Measurements from ENCODE around the gene CSTPP1.

Gene CSTPP1

DNA sequence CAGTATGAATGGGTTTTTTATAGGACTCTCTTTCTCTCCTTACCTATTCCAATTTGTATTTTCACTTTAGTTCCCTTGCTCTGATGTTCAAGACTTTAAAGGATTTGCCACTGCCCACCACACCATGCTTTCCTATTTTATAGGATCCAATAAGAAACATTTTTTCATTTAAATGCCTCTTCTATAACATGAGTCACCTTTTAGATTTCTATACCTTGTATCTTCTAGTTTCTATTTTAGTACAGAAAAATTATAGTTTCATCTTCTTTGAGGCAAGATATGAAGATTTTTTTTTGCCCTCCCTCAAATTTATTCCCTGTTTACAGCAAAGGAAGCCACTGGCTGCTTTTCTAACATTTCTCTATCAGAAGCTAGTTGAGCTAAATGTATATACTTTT lies 163.4 kb downstream of the CSTPP1 start:
- no peak overlapping the region for H3K9ac ChIP-seq (ENCODE audit: low read length)

DNA sequence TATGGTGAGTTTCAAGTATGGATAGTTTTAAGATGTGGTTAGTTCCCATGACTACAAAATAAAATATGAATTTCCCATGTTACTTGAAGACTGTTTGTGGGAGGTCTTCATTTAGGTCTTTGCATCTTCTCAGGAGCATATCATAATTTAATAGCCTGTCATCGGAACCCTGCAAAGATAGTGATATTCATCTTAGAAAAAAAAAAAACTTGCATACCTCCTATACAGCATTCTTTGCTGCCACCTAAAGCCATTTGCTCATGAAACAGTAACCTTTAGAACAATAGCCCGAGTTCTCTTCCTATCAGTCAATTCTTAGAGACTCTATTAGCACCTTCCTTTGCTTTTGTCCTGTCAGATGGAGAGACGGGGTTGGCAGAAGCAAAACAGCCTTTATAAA lies 164.8 kb downstream of the CSTPP1 start:
- H3K4me1 ChIP-seq (ENCODE audit: control insufficient read depth, insufficient read depth, low read length) = peaks cover 15% of the 10 kb centered on the region
- H3K4me3 ChIP-seq (ENCODE audit: low read depth, low read length) = no peak overlapping the region
- H3K9ac ChIP-seq (ENCODE audit: low read length) = no peak overlapping the region

More for the DNA sequence above, 163.4 kb downstream of the CSTPP1 start:
- Histone ChIP-seq H3K9me3 (ENCODE audit: control insufficient read depth, insufficient read depth, low read depth, low read length) (peaks cover 4% of the 10 kb centered on the region; the same call in 1 of the 2 replicates), H3K36me3 (ENCODE audit: control insufficient read depth, insufficient read depth, low read length) (no peaks in the 10 kb centered on the region), H3K27ac (ENCODE audit: low read depth, low read length) (no peak overlapping the region), H3K27me3 (ENCODE audit: control insufficient read depth, insufficient read depth, low read length) (no peaks in the 10 kb centered on the region), H3K4me3 (ENCODE audit: low read depth, low read length) (no peak overlapping the region), H3K4me1 (ENCODE audit: control insufficient read depth, insufficient read depth, low read length) (peaks cover 13% of the 10 kb centered on the region)

DNA sequence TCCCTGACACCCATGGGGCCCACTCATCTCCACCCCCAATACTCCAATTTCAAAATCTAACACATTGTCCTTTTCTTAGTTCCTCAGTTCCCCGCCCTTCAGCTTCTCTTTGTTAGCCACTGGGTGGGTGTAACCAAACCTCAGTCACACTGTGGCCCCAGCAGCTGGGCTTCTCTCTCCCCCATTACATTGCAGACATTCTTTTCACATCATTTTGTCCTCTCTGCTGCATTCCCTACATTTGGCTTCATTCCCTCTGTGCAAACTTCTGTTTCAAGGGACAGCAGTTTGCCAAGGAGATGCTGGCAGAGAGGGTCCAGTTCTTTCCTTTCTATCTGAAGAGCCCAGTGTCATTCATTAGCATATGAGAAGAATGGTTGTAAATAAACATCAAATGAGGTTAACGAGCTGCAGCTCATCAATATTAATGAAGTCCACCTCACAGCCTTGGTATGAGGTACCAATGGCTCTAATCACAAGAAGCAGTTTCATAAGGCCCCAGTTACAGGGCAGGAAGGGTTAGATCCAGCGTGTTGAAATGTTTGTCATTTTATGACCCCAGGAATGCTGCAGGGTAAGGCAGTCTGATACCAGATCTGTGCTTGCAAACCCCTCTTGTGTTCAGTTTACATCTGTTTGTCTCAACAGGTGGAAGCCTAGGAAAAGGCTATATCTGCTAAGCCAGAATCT lies 167.8 kb downstream of the CSTPP1 start:
- H3K9me3 ChIP-seq (ENCODE audit: control insufficient read depth, insufficient read depth, low read depth, low read length) = no peaks in the 10 kb centered on the region
- H3K4me3 ChIP-seq (ENCODE audit: low read depth, low read length) = no peak overlapping the region
- H3K36me3 ChIP-seq (ENCODE audit: control insufficient read depth, insufficient read depth, low read length) = no peaks in the 10 kb centered on the region
- H3K4me1 ChIP-seq (ENCODE audit: control insufficient read depth, insufficient read depth, low read length) = peaks cover 15% of the 10 kb centered on the region
- H3K9ac ChIP-seq (ENCODE audit: low read length) = peak overlapping the region; percentile 21
- H3K27me3 ChIP-seq (ENCODE audit: control insufficient read depth, insufficient read depth, low read length) = no peaks in the 10 kb centered on the region
- peak overlapping the region; percentile 5; the same call in 1 of the 2 replicates for H3K27ac ChIP-seq (ENCODE audit: low read depth, low read length)

More for the DNA sequence above, 164.8 kb downstream of the CSTPP1 start:
- Histone ChIP-seq H3K36me3 (ENCODE audit: control insufficient read depth, insufficient read depth, low read length) (no peaks in the 10 kb centered on the region), H3K27ac (ENCODE audit: low read depth, low read length) (no peak overlapping the region), H3K27me3 (ENCODE audit: control insufficient read depth, insufficient read depth, low read length) (no peaks in the 10 kb centered on the region), H3K9me3 (ENCODE audit: control insufficient read depth, insufficient read depth, low read depth, low read length) (peaks cover under 1% of the 10 kb centered on the region; the same call in 1 of the 2 replicates)

DNA sequence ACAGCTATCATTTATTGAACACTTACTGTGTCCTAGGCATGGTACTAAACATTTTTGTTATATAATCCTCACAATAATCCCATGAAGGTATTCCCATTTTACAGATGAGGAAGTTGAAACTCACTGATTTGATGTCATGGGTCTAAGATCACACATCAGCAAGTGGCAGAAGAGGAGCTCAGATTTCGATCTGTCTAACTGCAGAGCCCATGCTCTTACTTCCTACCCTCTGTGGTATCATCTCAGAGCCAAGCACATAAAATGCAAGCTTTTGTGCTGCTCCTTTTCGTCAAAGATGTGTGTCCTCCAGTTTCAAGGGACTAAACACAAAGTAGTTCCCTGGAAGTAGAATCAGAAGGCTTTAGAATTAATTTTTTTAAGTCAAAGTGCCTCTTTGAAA lies 169.0 kb downstream of the CSTPP1 start:
- Histone ChIP-seq H3K4me3 (ENCODE audit: low read depth, low read length) (no peak overlapping the region), H3K27ac (ENCODE audit: low read depth, low read length) (no peak overlapping the region), H3K36me3 (ENCODE audit: control insufficient read depth, insufficient read depth, low read length) (no peaks in the 10 kb centered on the region), H3K9ac (ENCODE audit: low read length) (no peak overlapping the region), H3K4me1 (ENCODE audit: control insufficient read depth, insufficient read depth, low read length) (peaks cover 15% of the 10 kb centered on the region), H3K9me3 (ENCODE audit: control insufficient read depth, insufficient read depth, low read depth, low read length) (no peaks in the 10 kb centered on the region), H3K27me3 (ENCODE audit: control insufficient read depth, insufficient read depth, low read length) (no peaks in the 10 kb centered on the region)

DNA sequence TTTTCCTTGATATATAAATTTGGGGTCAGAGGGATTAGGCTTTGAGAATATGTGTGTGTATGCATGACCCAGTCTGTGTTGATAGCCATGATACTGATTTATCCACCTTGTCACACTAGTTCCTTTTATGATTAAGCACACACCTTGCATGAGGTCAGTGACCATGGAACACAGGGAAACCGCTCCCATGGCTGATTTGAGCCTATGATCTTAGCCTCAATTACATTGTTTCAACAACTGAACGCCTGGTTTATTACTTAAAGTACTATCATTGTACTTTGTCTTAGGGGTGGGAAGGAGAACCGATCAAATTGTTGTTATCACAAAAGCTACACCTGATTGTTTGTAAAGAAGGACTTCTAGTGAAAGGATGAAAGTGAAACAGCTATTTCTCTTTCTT lies 169.4 kb downstream of the CSTPP1 start:
- Histone ChIP-seq H3K4me1 (ENCODE audit: control insufficient read depth, insufficient read depth, low read length) (peaks cover 15% of the 10 kb centered on the region), H3K9me3 (ENCODE audit: control insufficient read depth, insufficient read depth, low read depth, low read length) (no peaks in the 10 kb centered on the region), H3K27me3 (ENCODE audit: control insufficient read depth, insufficient read depth, low read length) (no peaks in the 10 kb centered on the region), H3K9ac (ENCODE audit: low read length) (no peak overlapping the region), H3K4me3 (ENCODE audit: low read depth, low read length) (no peak overlapping the region), H3K36me3 (ENCODE audit: control insufficient read depth, insufficient read depth, low read length) (no peaks in the 10 kb centered on the region), H3K27ac (ENCODE audit: low read depth, low read length) (no peak overlapping the region)

DNA sequence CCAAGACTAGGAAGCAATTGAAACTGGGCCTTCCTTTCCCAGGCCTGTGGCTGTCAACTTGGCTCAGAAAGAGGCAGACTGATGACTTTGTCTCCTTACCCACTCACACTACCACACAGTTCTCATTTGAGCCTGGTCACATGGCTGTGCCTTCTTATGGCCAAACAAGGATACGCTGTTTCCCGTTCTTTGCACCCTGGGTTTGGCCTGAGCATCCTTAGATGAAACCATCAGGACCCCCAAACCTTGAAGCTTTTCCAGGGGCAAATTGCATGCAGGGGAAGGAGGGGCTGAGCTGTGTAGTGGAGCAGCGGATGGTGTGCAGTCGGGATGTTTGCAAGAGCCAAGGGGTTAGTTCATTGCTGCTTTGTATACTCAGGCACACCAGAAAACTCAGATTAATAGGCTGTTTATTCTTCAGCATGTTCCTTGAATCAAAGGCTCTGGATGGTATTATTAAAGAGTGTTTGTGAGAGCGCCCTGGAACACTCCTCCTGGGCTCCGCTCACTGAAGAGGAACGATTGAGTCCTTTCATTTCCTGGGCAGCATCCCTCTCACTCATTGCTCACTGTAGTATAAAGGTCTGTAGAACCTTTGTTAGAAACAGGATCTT lies 170.3 kb downstream of the CSTPP1 start:
- Histone ChIP-seq H3K9ac (ENCODE audit: low read length) (no peak overlapping the region), H3K9me3 (ENCODE audit: control insufficient read depth, insufficient read depth, low read depth, low read length) (no peaks in the 10 kb centered on the region), H3K4me3 (ENCODE audit: low read depth, low read length) (no peak overlapping the region), H3K27me3 (ENCODE audit: control insufficient read depth, insufficient read depth, low read length) (no peaks in the 10 kb centered on the region), H3K27ac (ENCODE audit: low read depth, low read length) (no peak overlapping the region), H3K4me1 (ENCODE audit: control insufficient read depth, insufficient read depth, low read length) (peaks cover 15% of the 10 kb centered on the region), H3K36me3 (ENCODE audit: control insufficient read depth, insufficient read depth, low read length) (no peaks in the 10 kb centered on the region)

DNA sequence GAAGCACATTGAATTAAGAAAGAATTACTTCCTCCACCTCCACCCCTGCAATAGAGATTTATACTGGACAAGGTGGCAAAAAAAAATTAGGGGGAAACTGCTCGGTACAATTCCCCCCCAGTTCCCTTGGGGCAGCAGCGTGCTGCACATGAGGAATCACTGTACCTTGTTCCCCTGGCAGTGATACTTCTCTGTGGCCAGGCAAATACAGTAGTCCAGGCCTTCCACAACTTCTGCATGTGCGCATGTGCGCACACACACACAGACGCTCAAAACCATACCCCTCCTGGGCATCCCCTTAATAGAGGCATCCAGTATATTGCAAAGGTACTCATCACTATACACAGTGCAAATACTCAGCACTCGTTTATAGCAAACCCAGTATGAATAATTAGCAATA lies 171.2 kb downstream of the CSTPP1 start:
- Histone ChIP-seq H3K27me3 (ENCODE audit: control insufficient read depth, insufficient read depth, low read length) (no peaks in the 10 kb centered on the region), H3K4me3 (ENCODE audit: low read depth, low read length) (no peak overlapping the region), H3K9ac (ENCODE audit: low read length) (no peak overlapping the region), H3K9me3 (ENCODE audit: control insufficient read depth, insufficient read depth, low read depth, low read length) (no peaks in the 10 kb centered on the region), H3K4me1 (ENCODE audit: control insufficient read depth, insufficient read depth, low read length) (peaks cover 15% of the 10 kb centered on the region), H3K27ac (ENCODE audit: low read depth, low read length) (no peak overlapping the region), H3K36me3 (ENCODE audit: control insufficient read depth, insufficient read depth, low read length) (no peaks in the 10 kb centered on the region)

DNA sequence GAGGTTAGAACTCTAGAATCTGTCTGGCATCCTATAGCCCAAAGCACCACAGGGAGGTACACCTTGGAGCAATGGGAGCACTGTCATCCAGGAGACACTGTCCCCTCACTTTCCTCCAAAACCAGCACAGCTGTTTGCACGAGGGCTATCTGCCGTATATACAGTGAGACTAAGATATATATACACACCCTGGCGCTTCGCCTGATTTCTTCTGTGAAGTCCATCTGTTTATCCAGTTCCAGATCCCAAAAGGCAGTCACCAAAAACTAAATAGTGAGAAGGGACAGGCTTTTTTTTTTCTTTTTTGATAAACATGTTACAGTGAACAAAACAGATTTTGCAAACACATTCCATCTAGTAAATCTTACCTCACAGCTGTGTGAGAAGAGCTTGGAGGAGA lies 171.7 kb downstream of the CSTPP1 start:
- no peaks in the 10 kb centered on the region for H3K27me3 ChIP-seq (ENCODE audit: control insufficient read depth, insufficient read depth, low read length)
- H3K4me1 ChIP-seq (ENCODE audit: control insufficient read depth, insufficient read depth, low read length) = peaks cover 15% of the 10 kb centered on the region
- no peaks in the 10 kb centered on the region for H3K36me3 ChIP-seq (ENCODE audit: control insufficient read depth, insufficient read depth, low read length)
- no peak overlapping the region for H3K4me3 ChIP-seq (ENCODE audit: low read depth, low read length)
- H3K9me3 ChIP-seq (ENCODE audit: control insufficient read depth, insufficient read depth, low read depth, low read length) = no peaks in the 10 kb centered on the region
- H3K27ac ChIP-seq (ENCODE audit: low read depth, low read length) = no peak overlapping the region
- H3K9ac ChIP-seq (ENCODE audit: low read length) = no peak overlapping the region

DNA sequence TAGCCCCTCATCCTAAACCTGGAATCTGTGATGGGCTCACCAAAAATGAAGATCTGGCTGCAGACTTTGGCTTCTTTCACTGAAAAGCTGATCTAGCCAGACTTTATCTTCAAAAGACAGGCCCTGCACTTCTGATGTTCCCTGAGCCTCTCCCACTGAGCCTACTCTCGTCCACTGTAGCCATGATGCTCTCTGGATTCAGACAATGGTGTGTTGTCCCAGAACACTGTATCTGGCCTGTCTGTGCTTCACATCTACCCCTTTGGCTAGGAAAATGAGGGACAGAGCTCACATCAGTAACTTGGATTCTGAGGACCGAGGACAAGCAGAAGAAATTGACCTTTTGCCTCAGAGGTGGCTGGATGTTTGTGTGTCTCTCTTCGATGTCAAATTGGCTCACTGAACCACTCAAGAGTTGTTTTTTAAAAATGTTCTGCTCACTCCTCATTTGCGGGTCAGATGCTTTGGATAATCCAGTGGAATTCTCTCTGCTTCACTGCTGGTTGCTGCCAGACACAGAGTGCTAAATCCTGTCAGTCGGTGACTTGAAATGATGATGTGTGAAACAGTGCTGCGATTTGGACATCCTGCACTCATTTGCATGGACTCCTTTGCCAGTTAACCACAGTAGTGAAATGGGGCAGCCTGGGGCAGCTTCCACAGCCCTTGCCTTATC lies 172.6 kb downstream of the CSTPP1 start:
- Histone ChIP-seq H3K27me3 (ENCODE audit: control insufficient read depth, insufficient read depth, low read length) (no peaks in the 10 kb centered on the region), H3K27ac (ENCODE audit: low read depth, low read length) (no peak overlapping the region), H3K4me1 (ENCODE audit: control insufficient read depth, insufficient read depth, low read length) (peaks cover 9% of the 10 kb centered on the region), H3K4me3 (ENCODE audit: low read depth, low read length) (no peak overlapping the region), H3K9me3 (ENCODE audit: control insufficient read depth, insufficient read depth, low read depth, low read length) (no peaks in the 10 kb centered on the region), H3K9ac (ENCODE audit: low read length) (no peak overlapping the region), H3K36me3 (ENCODE audit: control insufficient read depth, insufficient read depth, low read length) (no peaks in the 10 kb centered on the region)

DNA sequence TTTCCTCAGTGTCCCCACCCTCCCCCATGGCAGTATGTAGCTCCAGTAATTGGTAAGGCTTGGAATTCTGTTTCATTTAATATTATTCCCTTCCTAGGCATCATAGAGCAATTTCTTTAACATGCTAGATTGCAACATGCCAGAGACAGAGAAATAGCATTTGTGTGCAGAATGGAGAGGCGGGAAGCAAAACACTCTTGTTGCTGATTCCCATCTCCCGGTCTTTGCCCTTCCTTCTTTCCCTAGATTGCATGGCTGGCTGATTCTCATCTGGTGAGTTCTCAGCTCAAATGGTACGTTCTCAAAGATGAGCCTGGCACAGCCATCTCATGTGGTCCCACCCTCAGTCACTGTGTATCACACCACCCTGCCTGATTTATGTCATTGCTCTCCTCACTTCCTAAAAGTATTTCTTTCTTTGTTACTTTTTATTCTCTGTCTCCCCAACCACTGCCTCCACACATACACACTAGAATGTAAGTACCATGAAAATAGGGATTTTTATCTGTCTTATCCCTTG lies 173.2 kb downstream of the CSTPP1 start:
- H3K9me3 ChIP-seq (ENCODE audit: control insufficient read depth, insufficient read depth, low read depth, low read length) = no peaks in the 10 kb centered on the region
- H3K4me1 ChIP-seq (ENCODE audit: control insufficient read depth, insufficient read depth, low read length) = peaks cover 3% of the 10 kb centered on the region
- no peak overlapping the region for H3K9ac ChIP-seq (ENCODE audit: low read length)
- no peak overlapping the region for H3K4me3 ChIP-seq (ENCODE audit: low read depth, low read length)
- H3K27me3 ChIP-seq (ENCODE audit: control insufficient read depth, insufficient read depth, low read length) = no peaks in the 10 kb centered on the region
- H3K36me3 ChIP-seq (ENCODE audit: control insufficient read depth, insufficient read depth, low read length) = no peaks in the 10 kb centered on the region
- no peak overlapping the region for H3K27ac ChIP-seq (ENCODE audit: low read depth, low read length)

DNA sequence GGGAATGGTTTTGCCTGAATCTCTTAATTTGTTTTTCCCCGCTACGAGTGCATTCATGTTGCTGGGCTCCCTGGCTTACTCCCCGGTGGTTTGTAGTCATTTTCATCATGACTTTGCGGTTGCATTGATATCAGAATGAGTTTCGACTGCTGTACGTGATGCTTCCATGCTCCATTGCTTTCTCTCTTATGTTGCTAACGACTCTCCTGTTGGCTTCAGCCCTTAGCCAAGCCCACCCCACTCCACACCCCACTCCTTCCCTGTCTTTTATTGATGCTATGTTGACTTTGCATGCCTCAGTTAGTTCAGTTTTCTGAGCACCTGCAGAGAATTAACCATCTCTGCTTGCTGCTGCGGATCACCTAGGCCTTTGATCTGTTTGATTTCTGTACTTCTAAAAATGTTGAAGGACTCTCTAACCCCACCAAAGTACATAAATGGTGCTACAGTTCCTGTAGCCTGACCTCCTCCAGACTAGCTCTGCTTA lies 174.8 kb downstream of the CSTPP1 start:
- H3K9me3 ChIP-seq (ENCODE audit: control insufficient read depth, insufficient read depth, low read depth, low read length) = no peaks in the 10 kb centered on the region
- H3K9ac ChIP-seq (ENCODE audit: low read length) = no peak overlapping the region
- no peak overlapping the region for H3K27ac ChIP-seq (ENCODE audit: low read depth, low read length)
- H3K4me1 ChIP-seq (ENCODE audit: control insufficient read depth, insufficient read depth, low read length) = no peaks in the 10 kb centered on the region
- no peak overlapping the region for H3K4me3 ChIP-seq (ENCODE audit: low read depth, low read length)
- no peaks in the 10 kb centered on the region for H3K27me3 ChIP-seq (ENCODE audit: control insufficient read depth, insufficient read depth, low read length)
- H3K36me3 ChIP-seq (ENCODE audit: control insufficient read depth, insufficient read depth, low read length) = no peaks in the 10 kb centered on the region

Measured in HUES6 (cell line).